Measurements from ENCODE around the gene KCNH6. TPM values are rescaled to one million over a fixed set of nuclear protein-coding genes. Genes with fewer than 3 reads are reported as not detected.

KCNH6 gene
- total RNA-seq, 6 donors from 2014 or later: 0.22 to 4.2 (median 0.31) TPM; not detected in 2

DNA sequence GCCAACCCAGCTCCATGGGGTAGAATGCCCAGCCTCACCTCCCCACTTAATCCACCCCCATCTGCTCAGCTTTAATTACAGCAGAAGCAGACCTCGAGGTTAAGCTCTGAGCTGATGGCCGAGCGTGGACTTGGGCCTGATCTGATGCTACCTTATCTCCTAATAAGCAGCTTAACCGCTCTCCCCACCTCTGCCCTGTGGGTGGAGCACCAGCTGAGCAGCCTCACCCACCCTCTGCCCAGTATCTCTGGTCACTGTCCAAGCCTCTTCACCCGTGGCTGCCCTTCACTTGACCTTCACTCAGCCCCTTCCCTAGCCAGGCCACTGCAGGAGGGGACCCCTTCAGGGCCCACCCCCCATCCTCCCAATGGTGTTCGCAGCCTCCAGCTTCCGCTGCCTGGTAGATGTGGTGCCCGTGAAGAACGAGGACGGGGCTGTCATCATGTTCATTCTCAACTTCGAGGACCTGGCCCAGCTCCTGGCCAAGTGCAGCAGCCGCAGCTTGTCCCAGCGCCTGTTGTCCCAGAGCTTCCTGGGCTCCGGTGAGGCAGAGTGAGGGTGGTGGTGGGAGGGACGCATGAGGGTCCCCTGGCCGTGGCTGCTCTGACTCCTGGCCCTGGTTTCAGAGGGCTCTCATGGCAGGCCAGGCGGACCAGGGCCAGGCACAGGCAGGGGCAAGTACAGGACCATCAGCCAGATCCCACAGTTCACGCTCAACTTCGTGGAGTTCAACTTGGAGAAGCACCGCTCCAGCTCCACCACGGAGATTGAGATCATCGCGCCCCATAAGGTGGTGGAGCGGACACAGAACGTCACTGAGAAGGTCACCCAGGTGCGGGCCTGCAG lies 6.8 kb downstream of the KCNH6 start:
- Histone ChIP-seq H3K9me3 (no peaks in the 10 kb centered on the region), H3K4me3 (no peak overlapping the region), H3K27me3 (no peaks in the 10 kb centered on the region), H3K36me3 (no peaks in the 10 kb centered on the region), H3K4me1 (no peaks in the 10 kb centered on the region), H3K27ac (no peak overlapping the region)
- ATAC-seq (ENCODE audit: low FRiP score in 2 of 2) (no peak), DNase-seq (peak in 1 of 2 donors; percentile 52)
- WGBS, 2 donors: 88 to 93% methylated on average over 24 to 26 of the region's 26 CpGs
- TF ChIP-seq EP300 (IDR thresholded peaks at IDR 0.05): no peak
- TF ChIP-seq, protein P1, sequence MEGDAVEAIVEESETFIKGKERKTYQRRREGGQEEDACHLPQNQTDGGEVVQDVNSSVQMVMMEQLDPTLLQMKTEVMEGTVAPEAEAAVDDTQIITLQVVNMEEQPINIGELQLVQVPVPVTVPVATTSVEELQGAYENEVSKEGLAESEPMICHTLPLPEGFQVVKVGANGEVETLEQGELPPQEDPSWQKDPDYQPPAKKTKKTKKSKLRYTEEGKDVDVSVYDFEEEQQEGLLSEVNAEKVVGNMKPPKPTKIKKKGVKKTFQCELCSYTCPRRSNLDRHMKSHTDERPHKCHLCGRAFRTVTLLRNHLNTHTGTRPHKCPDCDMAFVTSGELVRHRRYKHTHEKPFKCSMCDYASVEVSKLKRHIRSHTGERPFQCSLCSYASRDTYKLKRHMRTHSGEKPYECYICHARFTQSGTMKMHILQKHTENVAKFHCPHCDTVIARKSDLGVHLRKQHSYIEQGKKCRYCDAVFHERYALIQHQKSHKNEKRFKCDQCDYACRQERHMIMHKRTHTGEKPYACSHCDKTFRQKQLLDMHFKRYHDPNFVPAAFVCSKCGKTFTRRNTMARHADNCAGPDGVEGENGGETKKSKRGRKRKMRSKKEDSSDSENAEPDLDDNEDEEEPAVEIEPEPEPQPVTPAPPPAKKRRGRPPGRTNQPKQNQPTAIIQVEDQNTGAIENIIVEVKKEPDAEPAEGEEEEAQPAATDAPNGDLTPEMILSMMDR (IDR thresholded peaks at IDR 0.05): no peak
- TF ChIP-seq POLR2AphosphoS5 (IDR thresholded peaks at IDR 0.05): no peak
- TF ChIP-seq POLR2A (IDR thresholded peaks at IDR 0.05): no peak

DNA sequence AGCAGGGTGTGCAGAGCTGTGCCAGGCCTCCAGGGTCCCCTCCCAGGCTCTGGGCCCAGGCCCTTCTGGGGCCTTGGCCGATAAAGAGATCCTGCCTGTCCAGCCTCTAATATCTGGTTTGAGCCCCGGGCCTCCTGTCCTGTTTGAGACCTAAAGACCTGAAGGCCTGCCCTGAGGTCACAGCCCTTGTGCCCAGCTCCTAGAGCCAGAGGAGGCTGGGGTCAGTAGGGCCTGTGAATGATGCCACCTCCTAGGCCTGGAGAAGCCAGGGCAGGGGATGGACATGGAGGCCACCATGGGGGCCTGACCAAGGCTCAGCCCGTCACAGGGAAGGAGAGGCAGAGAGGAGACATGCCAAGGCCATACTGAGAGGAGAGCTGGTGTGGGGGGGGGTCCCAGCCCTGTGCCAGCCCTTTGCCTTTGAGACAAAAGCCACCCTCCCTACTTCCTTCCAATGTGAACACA lies 7.4 kb downstream of the KCNH6 start:
- H3K4me1 ChIP-seq: no peaks in the 10 kb centered on the region
- H3K27ac ChIP-seq: no peak overlapping the region
- no peaks in the 10 kb centered on the region for H3K36me3 ChIP-seq
- no peaks in the 10 kb centered on the region for H3K27me3 ChIP-seq
- 82% methylated on average over 3 of the region's 3 CpGs; no CpG with 5 or more reads in 1 of the 2 donors for WGBS, 2 donors
- no peak overlapping the region for H3K4me3 ChIP-seq
- DNase-seq (no peak), ATAC-seq (ENCODE audit: low FRiP score in 2 of 2) (no peak)
- no peaks in the 10 kb centered on the region for H3K9me3 ChIP-seq
- TF ChIP-seq EP300 (IDR thresholded peaks at IDR 0.05): no peak

DNA sequence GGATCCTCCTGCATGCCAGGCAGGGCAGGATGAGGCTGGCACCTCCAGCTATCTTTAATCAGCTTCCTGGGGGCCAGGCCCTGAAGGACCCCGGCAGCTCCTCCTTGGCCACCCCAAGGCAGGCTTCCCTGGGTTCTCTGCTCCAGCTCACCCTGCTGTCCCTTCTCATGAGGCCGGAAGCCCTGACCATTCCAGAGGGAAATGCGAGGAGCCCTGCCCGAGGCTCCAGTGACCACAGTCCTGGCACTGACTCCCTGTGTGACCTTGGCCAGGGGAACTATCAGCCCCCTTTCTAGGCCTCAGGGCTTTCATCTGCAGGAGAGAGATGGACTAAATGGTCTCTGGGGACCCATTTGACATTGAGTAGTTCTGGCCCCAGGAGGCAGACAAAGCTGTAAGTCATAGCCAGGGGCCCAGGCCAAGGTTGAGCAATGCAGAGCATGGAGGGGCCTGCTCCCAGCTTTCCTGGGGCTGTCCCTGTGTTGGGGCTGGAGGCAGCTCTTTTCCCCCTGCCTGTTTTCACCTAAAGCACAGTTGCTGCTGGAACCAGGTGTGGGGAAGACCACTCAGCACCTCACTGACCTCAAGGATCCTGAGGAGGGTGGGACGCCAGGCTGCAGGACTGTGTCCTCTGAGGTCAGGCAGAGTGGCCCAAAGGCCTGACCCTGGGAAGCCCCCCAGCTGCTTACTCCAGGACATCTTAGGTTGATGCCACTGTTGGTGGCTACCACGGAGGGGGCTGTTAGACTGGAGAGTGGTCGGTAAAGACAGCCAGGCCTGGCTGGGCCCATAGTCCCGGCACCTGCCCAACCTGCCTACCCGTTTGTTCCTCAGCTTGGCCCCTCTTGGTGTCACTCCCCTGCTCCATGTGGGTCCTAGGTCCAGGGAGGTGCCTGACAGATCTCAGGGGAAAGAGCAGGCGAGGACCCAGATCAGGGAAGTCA lies 8.1 kb downstream of the KCNH6 start:
- Histone ChIP-seq H3K36me3 (no peaks in the 10 kb centered on the region), H3K9me3 (no peaks in the 10 kb centered on the region), H3K27me3 (no peaks in the 10 kb centered on the region), H3K4me3 (no peak overlapping the region), H3K4me1 (no peaks in the 10 kb centered on the region), H3K27ac (no peak overlapping the region)
- WGBS, 2 donors: 88 to 90% methylated on average over 4 to 10 of the region's 10 CpGs
- TF ChIP-seq EP300 (IDR thresholded peaks at IDR 0.05) (no peak), POLR2A (IDR thresholded peaks at IDR 0.05) (no peak), POLR2AphosphoS5 (IDR thresholded peaks at IDR 0.05) (no peak)
- TF ChIP-seq, protein P1 (IDR thresholded peaks at IDR 0.05): no peak
- DNase-seq (no peak), ATAC-seq (ENCODE audit: low FRiP score in 2 of 2) (no peak)

DNA sequence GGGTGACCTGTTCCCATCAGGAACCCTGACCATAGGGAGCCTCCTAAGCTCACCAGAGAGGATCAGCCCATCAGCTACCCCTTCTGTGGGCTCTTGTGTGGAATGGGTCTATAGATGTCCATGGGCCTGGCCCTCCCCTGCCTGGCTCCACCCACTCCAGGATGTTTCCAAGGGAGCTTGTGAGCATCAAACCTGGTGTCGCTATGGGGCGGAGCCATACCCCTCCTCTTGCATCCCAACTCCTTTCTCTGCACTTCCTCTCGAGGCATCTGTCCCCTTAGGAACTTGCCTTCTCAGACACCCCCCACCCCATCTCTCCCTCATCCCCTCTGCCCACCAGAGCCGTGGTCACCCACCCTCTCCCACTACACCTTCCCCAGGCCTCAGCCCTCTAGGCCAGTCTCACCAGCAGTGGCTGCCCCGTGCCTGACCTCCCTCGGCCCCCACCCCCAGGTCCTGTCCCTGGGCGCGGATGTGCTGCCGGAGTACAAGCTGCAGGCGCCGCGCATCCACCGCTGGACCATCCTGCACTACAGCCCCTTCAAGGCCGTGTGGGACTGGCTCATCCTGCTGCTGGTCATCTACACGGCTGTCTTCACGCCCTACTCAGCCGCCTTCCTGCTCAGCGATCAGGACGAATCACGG lies 10.4 kb downstream of the KCNH6 start:
- Histone ChIP-seq H3K9me3 (no peaks in the 10 kb centered on the region), H3K4me3 (no peak overlapping the region), H3K36me3 (no peaks in the 10 kb centered on the region), H3K27me3 (peaks cover 0 to 7% (median 3%) of the 10 kb centered on the region in 4 donors), H3K27ac (no peak overlapping the region), H3K4me1 (peaks cover 0 to 8% (median 6%) of the 10 kb centered on the region in 4 donors)
- 83 to 88% methylated on average over 11 to 20 of the region's 20 CpGs for WGBS, 2 donors
- ATAC-seq (ENCODE audit: low FRiP score in 2 of 2) (no peak), DNase-seq (peak in 1 of 2 donors; percentile 64)
- no peak for TF ChIP-seq EP300 (IDR thresholded peaks at IDR 0.05)
- no peak for TF ChIP-seq POLR2AphosphoS5 (IDR thresholded peaks at IDR 0.05)

DNA sequence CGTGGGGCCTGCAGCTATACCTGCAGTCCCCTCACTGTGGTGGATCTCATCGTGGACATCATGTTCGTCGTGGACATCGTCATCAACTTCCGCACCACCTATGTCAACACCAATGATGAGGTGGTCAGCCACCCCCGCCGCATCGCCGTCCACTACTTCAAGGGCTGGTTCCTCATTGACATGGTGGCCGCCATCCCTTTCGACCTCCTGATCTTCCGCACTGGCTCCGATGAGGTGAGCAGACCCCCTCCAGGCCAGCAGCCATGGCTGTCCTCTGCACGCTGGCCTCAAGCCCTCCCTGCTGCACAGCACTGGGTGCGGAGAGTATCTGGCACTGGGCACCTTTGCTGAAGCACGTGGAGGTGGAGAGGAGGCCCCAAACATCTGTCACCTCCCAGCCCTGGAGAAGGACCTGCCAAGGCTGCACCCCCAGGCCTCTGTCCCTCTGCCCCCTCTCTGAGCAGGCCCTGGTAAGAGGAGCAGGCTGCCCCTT lies 11.0 kb downstream of the KCNH6 start:
- Histone ChIP-seq H3K27ac (no peak overlapping the region), H3K4me3 (no peak overlapping the region), H3K4me1 (peaks cover 0 to 9% (median 6%) of the 10 kb centered on the region in 4 donors), H3K36me3 (no peaks in the 10 kb centered on the region), H3K9me3 (no peaks in the 10 kb centered on the region), H3K27me3 (peaks cover 0 to 13% (median 3%) of the 10 kb centered on the region in 4 donors)
- 89 to 90% methylated on average over 15 to 17 of the region's 17 CpGs for WGBS, 2 donors
- TF ChIP-seq, protein P1 (IDR thresholded peaks at IDR 0.05): no peak
- TF ChIP-seq EP300 (IDR thresholded peaks at IDR 0.05): no peak
- no peak for TF ChIP-seq POLR2A (IDR thresholded peaks at IDR 0.05)
- TF ChIP-seq POLR2AphosphoS5 (IDR thresholded peaks at IDR 0.05): no peak
- DNase-seq (no peak), ATAC-seq (ENCODE audit: low FRiP score in 2 of 2) (no peak)
